ENCODE data around the gene EXOSC2. TPM values are rescaled to one million over a fixed set of nuclear protein-coding genes. Genes with fewer than 3 reads are reported as not detected.

EXOSC2 gene
- total RNA-seq, 2 donors from 2014 or later: 7.3 to 15.9 TPM

DNA sequence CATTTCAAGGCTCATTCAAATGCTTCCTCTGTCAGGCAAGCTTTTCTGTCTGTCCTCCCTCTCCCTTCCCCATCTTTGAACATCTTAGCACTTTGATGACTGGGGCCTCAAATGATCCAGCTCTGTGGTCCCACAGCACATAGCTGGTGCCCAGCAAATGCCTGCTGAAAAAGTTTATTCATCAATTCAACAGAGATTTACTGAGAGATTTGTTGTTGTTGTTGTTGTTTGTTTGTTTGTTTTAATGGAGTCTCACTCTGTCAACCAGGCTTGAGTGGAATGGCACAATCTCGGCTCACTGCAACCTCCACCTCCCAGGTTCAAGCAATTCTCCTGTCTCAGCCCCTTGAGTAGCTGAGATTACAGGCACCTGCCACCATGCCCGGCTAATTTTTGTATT, 6.0 kb upstream of the EXOSC2 start:
- H3K36me3 ChIP-seq: no peaks in the 10 kb centered on the region
- no peak overlapping the region for H3K4me3 ChIP-seq
- no peak overlapping the region for H3K27ac ChIP-seq
- DNase-seq (ENCODE audit: low spot score): no peak
- peaks cover 0 to 5% of the 10 kb centered on the region in 2 donors for H3K4me1 ChIP-seq
- H3K9me3 ChIP-seq: no peaks in the 10 kb centered on the region
- TF ChIP-seq, protein P1, sequence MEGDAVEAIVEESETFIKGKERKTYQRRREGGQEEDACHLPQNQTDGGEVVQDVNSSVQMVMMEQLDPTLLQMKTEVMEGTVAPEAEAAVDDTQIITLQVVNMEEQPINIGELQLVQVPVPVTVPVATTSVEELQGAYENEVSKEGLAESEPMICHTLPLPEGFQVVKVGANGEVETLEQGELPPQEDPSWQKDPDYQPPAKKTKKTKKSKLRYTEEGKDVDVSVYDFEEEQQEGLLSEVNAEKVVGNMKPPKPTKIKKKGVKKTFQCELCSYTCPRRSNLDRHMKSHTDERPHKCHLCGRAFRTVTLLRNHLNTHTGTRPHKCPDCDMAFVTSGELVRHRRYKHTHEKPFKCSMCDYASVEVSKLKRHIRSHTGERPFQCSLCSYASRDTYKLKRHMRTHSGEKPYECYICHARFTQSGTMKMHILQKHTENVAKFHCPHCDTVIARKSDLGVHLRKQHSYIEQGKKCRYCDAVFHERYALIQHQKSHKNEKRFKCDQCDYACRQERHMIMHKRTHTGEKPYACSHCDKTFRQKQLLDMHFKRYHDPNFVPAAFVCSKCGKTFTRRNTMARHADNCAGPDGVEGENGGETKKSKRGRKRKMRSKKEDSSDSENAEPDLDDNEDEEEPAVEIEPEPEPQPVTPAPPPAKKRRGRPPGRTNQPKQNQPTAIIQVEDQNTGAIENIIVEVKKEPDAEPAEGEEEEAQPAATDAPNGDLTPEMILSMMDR (IDR thresholded peaks at IDR 0.05): no peak
- H3K27me3 ChIP-seq: no peaks in the 10 kb centered on the region

DNA sequence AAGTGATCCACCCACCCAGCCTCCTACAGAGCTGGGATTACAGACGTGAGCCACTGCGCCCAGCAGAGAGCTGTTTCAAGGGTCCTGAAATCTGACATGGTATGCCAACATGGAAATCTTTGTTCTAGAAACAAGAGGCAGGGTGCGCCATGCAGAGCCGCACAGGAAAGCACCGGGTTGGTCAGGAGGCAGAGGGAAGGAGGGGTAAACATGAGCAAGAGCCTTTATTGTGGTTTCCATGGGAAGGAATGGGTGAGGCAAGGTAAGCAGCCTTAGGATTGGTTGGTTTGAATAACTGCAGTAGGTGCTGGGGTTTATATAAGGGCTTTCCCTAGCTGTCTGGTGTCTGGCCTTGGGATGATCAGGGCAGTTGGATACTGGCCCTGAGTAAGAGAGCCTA, 5.5 kb upstream of the EXOSC2 start:
- H3K27ac ChIP-seq: no peak overlapping the region
- no peak for DNase-seq (ENCODE audit: low spot score)
- no peaks in the 10 kb centered on the region for H3K36me3 ChIP-seq
- no peaks in the 10 kb centered on the region for H3K9me3 ChIP-seq
- TF ChIP-seq, protein P1 (IDR thresholded peaks at IDR 0.05): no peak
- no peak overlapping the region for H3K4me3 ChIP-seq
- H3K4me1 ChIP-seq: peaks cover 0 to 9% of the 10 kb centered on the region in 2 donors
- H3K27me3 ChIP-seq: no peaks in the 10 kb centered on the region

DNA sequence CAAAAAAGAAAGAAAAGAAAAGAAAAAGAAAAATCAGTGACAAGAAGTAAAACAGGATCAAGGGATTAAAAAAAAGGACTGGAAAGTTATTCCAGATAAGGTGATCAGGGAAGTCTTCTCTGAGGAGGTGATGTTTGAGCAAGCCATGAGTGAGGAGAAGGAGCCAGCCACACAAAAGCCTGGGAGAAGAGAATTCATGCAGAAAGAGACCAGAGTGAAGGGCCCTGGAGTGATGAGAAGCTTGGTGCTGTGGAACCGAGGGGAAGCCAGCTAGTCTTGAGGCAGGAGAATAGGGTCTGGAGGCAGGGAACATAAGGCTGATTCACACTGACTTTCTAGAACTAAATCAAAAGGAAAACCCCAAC, 4.0 kb upstream of the EXOSC2 start:
- Histone ChIP-seq H3K27ac (peak overlapping the region in 1 of 2 donors; percentile 51), H3K4me3 (peak overlapping the region in 1 of 2 donors; percentile 31), H3K4me1 (peaks cover 0 to 17% of the 10 kb centered on the region in 2 donors), H3K27me3 (no peaks in the 10 kb centered on the region), H3K36me3 (no peaks in the 10 kb centered on the region), H3K9me3 (no peaks in the 10 kb centered on the region)
- no peak for DNase-seq (ENCODE audit: low spot score)
- TF ChIP-seq, protein P1 (IDR thresholded peaks at IDR 0.05): no peak

DNA sequence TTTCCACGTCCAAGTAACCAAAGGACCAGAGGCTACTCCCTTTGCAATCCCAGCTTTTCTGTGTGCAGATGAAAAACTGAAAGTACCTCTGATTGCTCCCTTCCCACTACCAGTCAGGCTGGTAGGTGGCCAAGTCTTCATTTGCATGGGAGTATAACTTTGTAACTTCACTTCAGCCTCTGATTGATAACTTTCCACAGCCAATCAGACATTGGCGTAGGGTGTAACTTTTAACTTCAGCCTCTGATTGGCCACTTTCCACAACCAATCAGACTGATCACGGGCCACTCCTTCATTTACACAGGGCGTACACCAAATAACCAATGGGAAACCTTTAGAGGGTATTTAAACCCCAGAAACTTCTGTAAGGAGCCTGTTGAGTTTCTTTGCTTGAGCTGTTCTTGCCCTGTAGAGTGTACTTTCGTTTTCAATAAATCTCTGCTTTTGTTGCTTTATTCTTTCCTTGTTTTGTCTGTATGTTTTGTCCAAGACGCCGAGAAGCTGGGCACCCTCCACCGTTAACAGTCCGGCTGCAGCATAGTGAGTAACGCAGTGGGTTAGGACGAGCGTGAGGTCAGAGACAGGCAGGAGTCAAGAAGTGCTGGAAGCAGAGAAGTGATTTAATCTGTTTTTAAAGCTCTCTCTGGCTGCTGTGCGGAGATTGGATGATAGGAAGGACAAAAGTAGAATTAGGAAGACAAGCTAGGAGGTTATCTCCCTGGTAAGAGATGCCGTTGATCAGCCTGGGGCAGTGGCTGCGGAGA, 3.5 kb upstream of the EXOSC2 start:
- Histone ChIP-seq H3K27me3 (no peaks in the 10 kb centered on the region), H3K36me3 (no peaks in the 10 kb centered on the region), H3K4me1 (peaks cover 0 to 23% of the 10 kb centered on the region in 2 donors), H3K27ac (peak overlapping the region; percentile 51 to 64), H3K9me3 (no peaks in the 10 kb centered on the region), H3K4me3 (peak overlapping the region; percentile 4 to 31)
- DNase-seq (ENCODE audit: low spot score): peak; percentile 87
- TF ChIP-seq, protein P1 (IDR thresholded peaks at IDR 0.05): no peak

DNA sequence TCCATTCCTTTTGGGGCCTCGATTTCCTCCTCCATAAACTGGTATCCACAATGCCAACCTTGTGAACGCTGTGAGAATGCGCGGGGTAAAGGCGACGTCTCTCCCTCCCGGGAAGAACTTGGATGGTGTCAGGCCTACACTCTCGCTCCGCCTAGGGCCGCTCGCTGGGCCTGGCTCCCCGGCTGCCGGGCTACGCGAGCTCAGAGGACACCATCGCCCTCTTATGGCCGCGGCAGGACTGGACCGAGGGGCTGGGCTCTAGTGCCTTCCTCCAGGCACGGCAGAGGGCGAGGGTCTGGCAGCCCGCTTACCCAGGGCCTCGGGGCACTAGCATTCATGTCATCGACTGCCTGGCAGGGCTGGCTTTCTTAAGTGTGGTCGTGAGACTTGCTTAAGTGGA, 1.3 kb upstream of the EXOSC2 start:
- no peak overlapping the region for H3K27ac ChIP-seq
- peaks cover 0 to 24% of the 10 kb centered on the region in 2 donors for H3K4me1 ChIP-seq
- TF ChIP-seq, protein P1 (IDR thresholded peaks at IDR 0.05): peak in 1 of 2 donors; percentile 42
- DNase-seq (ENCODE audit: low spot score): no peak
- no peaks in the 10 kb centered on the region for H3K9me3 ChIP-seq
- no peaks in the 10 kb centered on the region for H3K27me3 ChIP-seq
- peaks cover 11% of the 10 kb centered on the region for H3K36me3 ChIP-seq
- no peak overlapping the region for H3K4me3 ChIP-seq

DNA sequence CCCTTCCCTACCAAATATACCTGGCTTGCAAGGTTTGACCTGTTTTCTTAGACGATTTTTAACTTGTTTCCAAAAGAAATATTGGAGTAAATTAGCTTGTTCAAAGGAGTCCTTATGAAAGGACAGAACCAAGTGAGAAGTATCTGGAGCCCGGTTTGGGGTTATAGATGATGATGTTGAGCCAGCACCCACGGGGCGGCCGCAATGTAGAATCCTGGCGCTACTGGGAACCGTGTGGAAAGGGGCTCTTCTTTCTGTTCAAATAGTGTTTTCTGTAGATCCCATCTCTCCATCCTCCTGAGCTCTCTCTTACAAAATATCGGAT, 517 bp upstream of the EXOSC2 start:
- Histone ChIP-seq H3K27ac (peak overlapping the region; percentile 41 to 57), H3K4me1 (peaks cover 0 to 24% of the 10 kb centered on the region in 2 donors), H3K4me3 (peak overlapping the region; percentile 53 to 70), H3K27me3 (no peaks in the 10 kb centered on the region), H3K36me3 (peaks cover 17% of the 10 kb centered on the region), H3K9me3 (no peaks in the 10 kb centered on the region)
- TF ChIP-seq, protein P1 (IDR thresholded peaks at IDR 0.05): no peak
- DNase-seq (ENCODE audit: low spot score): no peak
